Measurements from ENCODE around the gene COMMD1. TPM values are rescaled to one million over a fixed set of nuclear protein-coding genes. Genes with fewer than 3 reads are reported as not detected.
"Not testable (repeated sequence)": the region's sequence is repeated elsewhere in the genome, so short reads cannot be mapped to it uniquely, and the experiment has no call there.

Gene COMMD1
- total RNA-seq, 2 donors from 2014 or later: 51.1 to 57.8 TPM

GRCh38 chr2:61877571-61878245 is 27.8 kb upstream of the COMMD1 start:
- no peak overlapping the region for H3K27ac ChIP-seq
- no peak overlapping the region for H3K4me3 ChIP-seq
- no peak for TF ChIP-seq CTCF (IDR thresholded peaks at IDR 0.05)
- DNase-seq (ENCODE audit: low spot score): no peak
- H3K27me3 ChIP-seq (replicated peaks; ENCODE audit: insufficient read depth): no peaks in the 10 kb centered on the region
- peaks cover 68% of the 10 kb centered on the region for H3K36me3 ChIP-seq
- ATAC-seq (ENCODE audit: insufficient number of reproducible peaks, low FRiP score, low read depth): no peak
- no peaks in the 10 kb centered on the region for H3K9me3 ChIP-seq
- no peaks in the 10 kb centered on the region for H3K4me1 ChIP-seq (ENCODE audit: control insufficient read depth in 1 of 2, low read depth in 2 of 2)

- no peak for DNase-seq (ENCODE audit: low spot score)
- H3K9me3 ChIP-seq: no peaks in the 10 kb centered on the region
- H3K36me3 ChIP-seq: peaks cover 69% of the 10 kb centered on the region
- H3K27me3 ChIP-seq (replicated peaks; ENCODE audit: insufficient read depth): no peaks in the 10 kb centered on the region
- no peak for ATAC-seq (ENCODE audit: insufficient number of reproducible peaks, low FRiP score, low read depth)
- no peaks in the 10 kb centered on the region for H3K4me1 ChIP-seq (ENCODE audit: control insufficient read depth in 1 of 2, low read depth in 2 of 2)
- H3K4me3 ChIP-seq: no peak overlapping the region
- H3K27ac ChIP-seq: no peak overlapping the region
- no peak for TF ChIP-seq CTCF (IDR thresholded peaks at IDR 0.05)
Observed at GRCh38 chr2:61878761-61879160, 26.7 kb upstream of the COMMD1 start.

- H3K27me3 ChIP-seq (replicated peaks; ENCODE audit: insufficient read depth); ATAC-seq (ENCODE audit: insufficient number of reproducible peaks, low FRiP score, low read depth); H3K4me1 ChIP-seq (ENCODE audit: control insufficient read depth in 1 of 2, low read depth in 2 of 2); DNase-seq (ENCODE audit: low spot score); H3K9me3 ChIP-seq; H3K4me3 ChIP-seq; H3K27ac ChIP-seq: not testable (repeated sequence)
- H3K36me3 ChIP-seq: peaks cover 64% of the 10 kb centered on the region
Observed at GRCh38 chr2:61879351-61879750, 26.1 kb upstream of the COMMD1 start.

- Histone ChIP-seq H3K27me3 (replicated peaks; ENCODE audit: insufficient read depth) (no peaks in the 10 kb centered on the region), H3K27ac (no peak overlapping the region), H3K4me1 (ENCODE audit: control insufficient read depth in 1 of 2, low read depth in 2 of 2) (peaks cover 8 to 18% of the 10 kb centered on the region in 2 donors), H3K36me3 (peaks cover 43% of the 10 kb centered on the region), H3K9me3 (no peaks in the 10 kb centered on the region), H3K4me3 (no peak overlapping the region)
- no peak for DNase-seq (ENCODE audit: low spot score)
- no peak for TF ChIP-seq CTCF (IDR thresholded peaks at IDR 0.05)
- no peak for ATAC-seq (ENCODE audit: insufficient number of reproducible peaks, low FRiP score, low read depth)
Observed at GRCh38 chr2:61882850-61883249, 22.6 kb upstream of the COMMD1 start.

GRCh38 chr2:61885896-61886603 is 19.4 kb upstream of the COMMD1 start:
- no peak for ATAC-seq (ENCODE audit: insufficient number of reproducible peaks, low FRiP score, low read depth)
- no peak overlapping the region for H3K4me3 ChIP-seq
- peaks cover 8 to 18% of the 10 kb centered on the region in 2 donors for H3K4me1 ChIP-seq (ENCODE audit: control insufficient read depth in 1 of 2, low read depth in 2 of 2)

More at GRCh38 chr2:61885896-61886603, 19.4 kb upstream of the COMMD1 start:
- Histone ChIP-seq H3K36me3 (peaks cover 18% of the 10 kb centered on the region), H3K9me3 (no peaks in the 10 kb centered on the region), H3K27ac (no peak overlapping the region), H3K27me3 (replicated peaks; ENCODE audit: insufficient read depth) (no peaks in the 10 kb centered on the region)
- TF ChIP-seq CTCF (IDR thresholded peaks at IDR 0.05): no peak
- no peak for DNase-seq (ENCODE audit: low spot score)
